ENCODE data around the gene ADORA2A. TPM values are rescaled to one million over a fixed set of nuclear protein-coding genes. Genes with fewer than 3 reads are reported as not detected.

The ADORA2A gene
- total RNA-seq, 4 donors from 2014 or later: 3.0 to 6.2 (median 3.0) TPM; not detected in 1

DNA sequence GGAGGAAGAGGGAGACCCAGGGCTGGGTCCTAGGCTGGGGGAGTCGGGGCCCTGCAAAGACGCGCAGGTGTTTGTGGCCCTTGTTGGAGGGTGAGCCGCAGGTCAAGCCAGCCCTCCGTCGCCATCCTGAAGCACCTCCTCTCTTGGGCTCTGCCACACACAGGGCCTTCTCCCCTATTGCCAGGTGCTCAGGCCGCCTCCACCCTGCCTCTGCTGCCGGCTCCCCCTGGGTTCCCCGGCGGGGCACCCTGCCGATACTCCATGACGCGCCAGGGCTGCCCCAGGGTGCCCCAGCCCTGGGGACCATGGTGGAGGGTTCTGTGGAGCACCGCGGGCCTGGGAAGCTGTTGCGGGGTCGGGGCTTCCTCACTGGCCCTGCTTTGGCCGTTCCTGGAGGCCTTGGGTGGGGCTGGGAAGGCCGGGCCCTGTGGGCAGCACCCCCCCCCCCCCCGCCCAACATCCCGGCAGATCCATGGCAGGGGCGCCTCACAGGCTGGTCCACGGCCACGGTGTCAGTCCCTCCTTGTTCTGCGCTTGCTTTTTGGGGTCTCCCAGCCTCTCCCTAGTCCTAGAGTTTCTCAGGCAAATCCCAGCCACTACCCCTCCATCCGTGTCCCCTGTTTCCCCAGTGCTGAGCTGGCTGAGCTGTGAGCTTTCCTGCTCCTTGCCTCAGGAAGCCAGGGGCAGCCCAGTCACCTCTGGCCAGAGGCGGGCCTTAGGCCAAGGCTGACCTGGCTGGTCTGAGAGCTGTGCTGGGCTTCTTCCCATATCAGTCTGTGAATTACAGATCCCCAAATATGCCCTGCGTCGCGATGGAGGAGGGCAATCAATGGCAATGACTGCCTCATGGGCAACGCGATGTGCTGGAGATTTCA lies 2.3 kb upstream of the ADORA2A start:
- peak overlapping the region in 3 of 4 donors; percentile 5 to 12 (median 7) for H3K27ac ChIP-seq
- H3K4me3 ChIP-seq: peak overlapping the region in 1 of 4 donors; percentile 54
- intact Hi-C loops (cut with DNase I; ENCODE audit: low total_unique reads) (loop anchor here (10.0 kb wide), 1 partner anchor 80 kb away; no protein-coding TSS in a partner anchor), in situ Hi-C loops (cut with MboI; ENCODE audit: low pct_ligation_motif_present in 1 of 4, low pct_unique_long_range_greater_than_20kb in 1 of 4, low sequenced_read_pairs in 3 of 4) (loop anchor here in 1 of 4 donors (10.0 kb wide), 1 partner anchor 100 kb away; no protein-coding TSS in a partner anchor)
- TF ChIP-seq POLR2AphosphoS5 (IDR thresholded peaks at IDR 0.05) (no peak), POLR2A (IDR thresholded peaks at IDR 0.05) (no peak), EP300 (IDR thresholded peaks at IDR 0.05; ENCODE audit: low read depth) (no peak)
- TF ChIP-seq, protein P1, sequence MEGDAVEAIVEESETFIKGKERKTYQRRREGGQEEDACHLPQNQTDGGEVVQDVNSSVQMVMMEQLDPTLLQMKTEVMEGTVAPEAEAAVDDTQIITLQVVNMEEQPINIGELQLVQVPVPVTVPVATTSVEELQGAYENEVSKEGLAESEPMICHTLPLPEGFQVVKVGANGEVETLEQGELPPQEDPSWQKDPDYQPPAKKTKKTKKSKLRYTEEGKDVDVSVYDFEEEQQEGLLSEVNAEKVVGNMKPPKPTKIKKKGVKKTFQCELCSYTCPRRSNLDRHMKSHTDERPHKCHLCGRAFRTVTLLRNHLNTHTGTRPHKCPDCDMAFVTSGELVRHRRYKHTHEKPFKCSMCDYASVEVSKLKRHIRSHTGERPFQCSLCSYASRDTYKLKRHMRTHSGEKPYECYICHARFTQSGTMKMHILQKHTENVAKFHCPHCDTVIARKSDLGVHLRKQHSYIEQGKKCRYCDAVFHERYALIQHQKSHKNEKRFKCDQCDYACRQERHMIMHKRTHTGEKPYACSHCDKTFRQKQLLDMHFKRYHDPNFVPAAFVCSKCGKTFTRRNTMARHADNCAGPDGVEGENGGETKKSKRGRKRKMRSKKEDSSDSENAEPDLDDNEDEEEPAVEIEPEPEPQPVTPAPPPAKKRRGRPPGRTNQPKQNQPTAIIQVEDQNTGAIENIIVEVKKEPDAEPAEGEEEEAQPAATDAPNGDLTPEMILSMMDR (IDR thresholded peaks at IDR 0.05): no peak
- no peaks in the 10 kb centered on the region for H3K36me3 ChIP-seq
- no peaks in the 10 kb centered on the region for H3K9me3 ChIP-seq
- no peak for DNase-seq
- peaks cover 25% of the 10 kb centered on the region for H3K27me3 ChIP-seq
- WGBS, 2 donors (ENCODE audit: low coverage in 1 of 2): 82% methylated on average over 29 of the region's 32 CpGs; no CpG with 5 or more reads in 1 of the 2 donors
- peaks cover 0 to 21% (median 11%) of the 10 kb centered on the region in 4 donors for H3K4me1 ChIP-seq

GRCh38 chr22:24426436-24426835 lies 963 bp upstream of the ADORA2A start:
- Histone ChIP-seq H3K27ac (peak overlapping the region; percentile 63 to 87 (median 66)), H3K36me3 (no peaks in the 10 kb centered on the region), H3K27me3 (peaks cover 25% of the 10 kb centered on the region), H3K4me3 (no peak overlapping the region), H3K9me3 (no peaks in the 10 kb centered on the region), H3K4me1 (peaks cover 0 to 21% (median 11%) of the 10 kb centered on the region in 4 donors)
- in situ Hi-C loops (cut with MboI; ENCODE audit: low pct_ligation_motif_present in 1 of 4, low pct_unique_long_range_greater_than_20kb in 1 of 4, low sequenced_read_pairs in 3 of 4): loop anchor here in 1 of 4 donors (10.0 kb wide), 1 partner anchor 98 kb away; no protein-coding TSS in a partner anchor
- 93% methylated on average over 4 of the region's 4 CpGs; no CpG with 5 or more reads in 1 of the 2 donors for WGBS, 2 donors (ENCODE audit: low coverage in 1 of 2)
- TF ChIP-seq EP300 (IDR thresholded peaks at IDR 0.05; ENCODE audit: low read depth) (no peak), POLR2A (IDR thresholded peaks at IDR 0.05) (no peak), POLR2AphosphoS5 (IDR thresholded peaks at IDR 0.05) (no peak)
- TF ChIP-seq, protein P1 (IDR thresholded peaks at IDR 0.05): no peak
- no peak for DNase-seq
- intact Hi-C loops (cut with DNase I; ENCODE audit: low total_unique reads): loop anchor here (10.0 kb wide), 1 partner anchor 78 kb away; no protein-coding TSS in a partner anchor

DNA sequence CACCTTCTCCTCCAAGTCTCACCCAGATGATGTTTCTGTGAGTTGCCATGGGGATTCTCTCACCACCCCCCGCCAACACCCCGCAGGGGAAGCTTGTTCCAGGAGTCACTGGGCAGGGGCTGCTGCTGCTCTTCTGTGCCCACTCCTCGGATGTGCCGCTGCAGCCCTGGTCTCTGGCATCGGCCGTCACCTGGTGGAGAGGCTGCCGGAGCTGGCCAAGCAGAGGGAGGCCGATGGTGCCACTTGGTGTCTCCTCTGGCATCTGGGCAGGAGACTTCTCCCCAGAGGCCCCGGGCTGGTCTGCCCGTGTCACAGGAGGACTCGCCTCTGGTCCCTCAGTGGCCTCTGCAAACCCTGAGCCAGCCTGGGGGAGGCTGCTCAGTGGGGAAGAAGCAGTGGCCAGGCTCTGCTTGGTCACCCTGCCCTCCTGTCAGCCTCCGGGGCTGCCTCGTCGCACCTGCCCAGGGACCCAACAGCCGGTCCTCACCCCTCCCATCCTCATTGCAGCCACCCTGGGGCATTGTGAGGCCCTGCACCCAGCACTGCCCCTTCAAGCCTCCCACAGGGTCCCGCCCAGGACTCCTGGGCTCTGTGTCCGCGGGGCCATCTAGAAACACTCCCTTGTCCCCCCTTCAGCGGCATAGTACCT lies 424 bp upstream of the ADORA2A start:
- Histone ChIP-seq H3K9me3 (no peaks in the 10 kb centered on the region), H3K27ac (peak overlapping the region; percentile 63 to 87 (median 66)), H3K27me3 (peaks cover 25% of the 10 kb centered on the region), H3K36me3 (no peaks in the 10 kb centered on the region), H3K4me1 (peaks cover 4 to 25% (median 12%) of the 10 kb centered on the region in 4 donors), H3K4me3 (no peak overlapping the region)
- intact Hi-C loops (cut with DNase I; ENCODE audit: low total_unique reads) (loop anchor here (10.0 kb wide), 1 partner anchor 78 kb away; no protein-coding TSS in a partner anchor), in situ Hi-C loops (cut with MboI; ENCODE audit: low pct_ligation_motif_present in 1 of 4, low pct_unique_long_range_greater_than_20kb in 1 of 4, low sequenced_read_pairs in 3 of 4) (loop anchor here in 1 of 4 donors (10.0 kb wide), 1 partner anchor 98 kb away; no protein-coding TSS in a partner anchor)
- DNase-seq: no peak
- 80 to 83% methylated on average over 1 to 16 of the region's 19 CpGs for WGBS, 2 donors (ENCODE audit: low coverage in 1 of 2)
- TF ChIP-seq POLR2AphosphoS5 (IDR thresholded peaks at IDR 0.05): no peak
- TF ChIP-seq EP300 (IDR thresholded peaks at IDR 0.05; ENCODE audit: low read depth): no peak
- no peak for TF ChIP-seq POLR2A (IDR thresholded peaks at IDR 0.05)
- TF ChIP-seq, protein P1 (IDR thresholded peaks at IDR 0.05): no peak
